Activated T-cell treated with anti-CD3 and anti-CD28 coated beads, Interleukin-2, amount 50 U/mL, for 1 hour (primary cell): ENCODE measurements around the gene CCDC82.

Experiments
- DNase-seq: peaks from one replicate; pipeline ENCODE4 v3.0.0-alpha.2; 2020

Gene CCDC82

GRCh38 chr11:96306071-96306470, 83.6 kb downstream of the CCDC82 start:
- no peak for DNase-seq

DNA sequence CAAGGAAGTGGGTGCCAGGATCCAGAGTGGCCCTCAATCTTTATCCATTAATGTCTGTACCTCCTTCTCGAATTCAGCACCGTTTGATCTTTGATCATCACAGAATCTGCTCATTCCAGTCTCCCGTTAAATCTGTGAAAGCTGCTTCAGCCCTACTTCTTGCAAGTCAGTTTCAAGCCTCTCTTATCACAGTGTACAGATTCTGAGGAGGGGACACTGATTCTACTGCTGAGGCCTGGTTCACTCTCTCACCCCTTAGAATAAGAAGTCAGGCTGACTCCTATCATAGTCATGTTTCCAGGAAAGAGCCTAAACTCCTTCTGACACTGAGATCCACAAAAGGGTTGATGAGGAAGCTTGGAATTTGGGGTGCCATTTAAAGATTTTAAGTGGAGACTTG, 85.7 kb downstream of the CCDC82 start:
- no peak for DNase-seq

- no peak for DNase-seq
These were observed 86.6 kb downstream of the CCDC82 start for GRCh38 chr11:96303064-96303463.
